GM18873 (cell line): ENCODE measurements around the gene BPGM.
"Not testable (repeated sequence)": the region's sequence is repeated elsewhere in the genome, so short reads cannot be mapped to it uniquely, and the experiment has no call there.

Experiments
- ATAC-seq: cut with Tn5 transposase; IDR thresholded peaks from one replicate; pipeline ENCODE4 v1.9.1; 2021; ENCODE audit warnings: mild to moderate bottlenecking, moderate library complexity, moderate number of reproducible peaks; ENCODE audit not compliant: unreplicated experiment, low FRiP score

BPGM gene

GRCh38 chr7:134630893-134631292 lies 15.8 kb upstream of the BPGM start:
- no peak for ATAC-seq

DNA sequence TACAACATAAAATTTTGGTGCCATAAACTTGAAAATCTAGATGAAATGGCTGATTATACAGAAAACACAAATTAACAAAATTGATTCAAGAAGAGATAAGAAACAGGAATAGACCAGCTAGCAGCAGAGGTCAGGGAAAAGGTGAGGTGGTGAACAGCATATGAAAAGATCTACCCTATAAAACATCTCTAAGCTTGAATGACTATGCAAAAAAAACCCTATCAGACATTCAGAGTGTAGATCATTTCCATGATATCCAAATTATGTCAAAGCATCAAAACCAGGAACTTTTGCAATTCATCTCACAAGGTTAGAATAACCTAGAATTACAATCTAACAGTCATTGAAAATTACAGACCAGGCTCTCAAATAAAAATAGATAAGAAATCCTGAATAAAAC lies 14.6 kb upstream of the BPGM start:
- no peak for ATAC-seq

DNA sequence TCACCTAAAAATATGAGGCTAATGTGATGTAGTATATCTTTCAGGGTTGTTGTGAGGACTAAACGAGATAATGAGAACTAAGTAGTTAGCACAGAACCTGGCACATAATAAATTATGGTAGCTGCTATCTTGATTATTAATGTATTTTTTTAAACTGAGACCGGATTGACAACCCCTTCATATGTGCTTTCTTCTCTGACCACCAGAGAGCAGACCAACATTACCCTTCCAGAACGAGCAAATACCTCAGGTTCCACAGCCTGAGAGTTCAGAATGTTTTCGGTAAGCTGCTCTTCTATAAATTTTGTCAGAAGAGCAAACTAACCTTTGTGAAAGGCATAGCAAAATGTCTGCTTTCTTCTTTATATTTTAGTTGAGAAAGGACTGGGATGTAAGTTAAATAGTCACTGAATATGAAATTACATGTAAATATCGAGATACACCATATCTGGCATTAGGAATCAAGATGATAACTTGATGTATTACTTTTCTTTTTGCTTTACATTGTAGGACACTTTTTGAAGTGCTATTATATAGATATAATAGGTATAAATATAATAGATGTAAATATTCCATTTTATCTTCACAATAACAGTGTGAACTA lies 13.6 kb upstream of the BPGM start:
- ATAC-seq, result no peak

DNA sequence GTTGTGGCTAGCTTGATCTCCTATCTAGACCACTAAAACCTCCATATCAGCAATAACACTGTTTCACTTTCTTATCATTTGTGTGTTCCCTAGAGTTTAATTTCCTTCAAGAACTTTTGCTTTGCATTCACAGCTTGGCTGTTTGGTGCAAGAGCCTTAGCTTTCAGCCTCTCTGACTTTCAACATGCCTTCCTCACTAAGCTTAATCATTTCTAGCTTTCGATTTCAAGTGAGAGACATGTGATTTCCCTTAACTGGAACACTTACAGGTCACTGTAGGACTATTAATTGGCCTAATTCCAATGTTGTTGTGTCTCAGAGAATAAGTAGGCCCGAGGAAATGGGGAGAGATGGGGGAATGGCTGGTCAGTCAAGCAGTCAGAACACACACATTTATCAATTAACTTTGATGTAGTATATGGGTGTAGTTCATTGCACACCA lies 10.6 kb upstream of the BPGM start:
- ATAC-seq, result peak; percentile 88

GRCh38 chr7:134637441-134637840 lies 9.2 kb upstream of the BPGM start:
- no peak for ATAC-seq

DNA sequence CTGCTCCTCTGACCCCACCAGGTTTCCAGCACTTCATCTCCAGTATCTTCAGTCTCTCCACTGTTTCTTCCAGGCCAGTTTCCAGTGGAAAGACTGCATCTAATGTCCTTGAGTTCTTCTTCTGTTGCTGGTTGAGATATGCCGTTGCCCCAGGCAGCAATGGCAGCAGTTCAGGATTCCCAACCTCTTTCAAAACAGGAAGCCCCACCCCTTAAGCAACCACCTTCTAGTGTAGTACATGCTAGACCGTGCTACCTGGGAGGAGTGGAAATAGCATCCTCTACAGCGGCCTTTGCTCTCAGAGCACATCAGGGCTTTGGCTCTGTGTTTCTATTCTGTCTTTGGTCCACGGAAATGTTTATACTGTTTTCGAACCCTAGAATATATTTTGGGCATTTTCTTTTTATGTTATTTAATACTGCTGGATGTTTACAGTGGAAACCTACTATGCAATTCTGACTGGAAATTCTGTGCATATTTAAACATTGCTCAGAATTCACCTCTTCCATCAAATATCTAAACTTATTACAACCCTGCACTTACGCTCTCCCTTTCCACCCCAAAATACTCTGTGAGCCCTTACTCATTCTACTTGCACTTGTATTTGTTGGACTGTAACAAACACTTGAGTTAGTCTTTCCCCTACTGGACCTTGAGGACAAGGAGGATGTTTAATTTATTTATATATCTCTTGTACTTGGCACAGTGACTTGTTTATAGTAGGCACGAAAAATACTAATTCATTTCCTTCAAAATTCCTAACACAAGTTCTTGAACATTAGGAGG lies 8.5 kb upstream of the BPGM start:
- no peak for ATAC-seq

DNA sequence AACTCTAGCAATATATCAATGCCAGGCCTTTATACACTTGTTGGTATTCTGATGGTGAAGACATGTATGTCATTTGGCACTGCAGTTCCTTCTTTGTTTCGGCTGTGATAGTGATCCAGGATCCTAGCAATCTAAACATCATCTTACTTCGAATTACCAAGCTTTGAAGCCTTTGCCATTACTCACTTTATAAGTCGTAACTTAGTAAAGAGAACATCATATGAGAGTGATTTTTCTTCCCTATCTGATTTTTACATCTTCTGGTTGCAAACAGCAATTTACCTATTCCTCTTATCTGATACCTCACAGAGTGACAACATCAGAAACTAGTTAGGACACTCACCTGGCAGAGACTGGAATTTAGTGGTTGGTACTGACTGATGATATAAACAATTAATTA lies 7.6 kb upstream of the BPGM start:
- no peak for ATAC-seq

GRCh38 chr7:134639683-134640279 lies 6.9 kb upstream of the BPGM start:
- ATAC-seq, result no peak

GRCh38 chr7:134640842-134641715 lies 5.6 kb upstream of the BPGM start:
- ATAC-seq, result no peak

DNA sequence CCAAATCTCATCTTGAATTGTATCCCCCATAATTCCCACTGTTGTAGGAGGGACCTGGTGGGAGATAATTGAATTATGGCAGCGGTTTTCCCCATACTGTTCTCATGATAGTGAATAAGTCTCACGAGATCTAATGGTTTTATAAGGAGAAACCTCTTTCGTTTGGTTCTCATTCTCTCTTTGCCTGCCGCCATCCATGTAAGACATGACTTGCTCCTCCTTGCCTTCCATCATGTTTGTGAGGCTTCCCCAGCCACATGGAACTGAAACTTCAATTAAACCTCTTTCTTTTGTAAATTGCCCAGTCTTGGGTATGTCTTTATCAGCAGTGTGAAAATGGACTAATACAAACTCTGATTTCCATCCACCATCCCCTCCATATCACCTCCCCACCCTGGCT lies 4.7 kb upstream of the BPGM start:
- not testable (repeated sequence) for ATAC-seq

DNA sequence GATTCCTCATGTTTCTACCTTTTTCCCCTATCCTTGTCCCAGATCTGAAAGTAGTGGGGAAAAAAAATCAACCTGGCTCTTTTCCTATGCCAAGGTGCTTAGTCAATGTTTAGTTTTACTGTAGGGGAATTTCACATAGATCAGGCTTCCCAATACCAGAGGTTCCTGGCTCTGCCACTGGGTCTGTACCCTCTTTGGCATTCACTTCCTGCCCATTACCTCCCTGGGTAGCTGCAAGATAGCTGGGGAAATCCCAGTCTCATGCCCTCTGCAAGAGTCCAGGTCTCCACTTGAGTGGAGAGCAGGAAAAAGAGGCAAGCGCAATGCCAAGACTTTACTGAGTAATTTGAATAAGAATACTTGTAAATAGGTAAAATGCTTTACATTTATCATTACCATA lies 3.5 kb upstream of the BPGM start:
- ATAC-seq, result no peak

GRCh38 chr7:134645478-134645877 lies 1.2 kb upstream of the BPGM start:
- ATAC-seq, result no peak

- ATAC-seq, result no peak
Measured at GRCh38 chr7:134645935-134646334, 718 bp upstream of the BPGM start.

- ATAC-seq, result no peak
Measured at GRCh38 chr7:134648456-134648855, 1.8 kb downstream of the BPGM start.

DNA sequence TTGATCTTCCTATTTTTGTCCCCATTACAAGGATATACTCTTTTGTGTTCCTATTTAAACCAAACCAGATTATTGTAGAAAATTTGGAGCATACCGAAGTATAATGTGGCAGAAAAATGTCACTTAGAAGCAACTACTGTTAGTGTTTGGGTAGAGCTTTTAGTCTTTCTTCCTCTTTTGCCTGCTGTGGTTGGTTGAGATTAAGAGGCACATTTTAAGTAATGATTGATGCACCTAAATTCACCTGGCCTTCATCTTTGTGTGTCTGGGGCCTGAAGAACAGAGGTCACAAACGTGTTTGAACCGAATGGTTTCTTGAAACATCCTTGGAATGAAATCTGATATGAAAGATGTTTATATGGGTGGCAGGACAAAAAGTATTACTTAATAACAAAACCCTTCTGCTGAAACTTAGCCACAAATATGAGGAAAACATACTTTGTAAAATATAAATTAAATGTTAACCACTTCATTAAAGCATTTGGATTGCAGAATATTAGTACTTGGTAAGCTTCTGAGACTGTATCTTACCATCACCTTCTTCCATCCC lies 2.6 kb downstream of the BPGM start:
- ATAC-seq, result no peak

DNA sequence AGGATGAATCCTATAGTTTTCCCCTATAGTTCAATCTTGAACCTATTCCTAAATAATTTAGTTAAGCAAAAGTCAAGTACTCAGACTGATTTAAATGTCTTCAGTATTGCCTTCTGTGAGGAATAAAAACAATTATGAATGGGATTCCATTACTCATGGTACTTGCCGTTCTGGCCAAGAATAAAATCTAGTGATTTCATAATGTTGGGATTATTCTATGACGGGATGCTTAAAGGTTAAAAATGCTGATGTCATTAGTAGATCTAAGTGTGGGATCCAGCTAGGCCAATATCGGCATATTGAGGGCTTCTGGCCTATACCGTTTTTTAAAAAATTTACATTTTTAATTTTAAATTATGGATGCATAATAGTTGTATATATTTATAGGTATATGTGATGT lies 5.3 kb downstream of the BPGM start:
- ATAC-seq, result no peak

DNA sequence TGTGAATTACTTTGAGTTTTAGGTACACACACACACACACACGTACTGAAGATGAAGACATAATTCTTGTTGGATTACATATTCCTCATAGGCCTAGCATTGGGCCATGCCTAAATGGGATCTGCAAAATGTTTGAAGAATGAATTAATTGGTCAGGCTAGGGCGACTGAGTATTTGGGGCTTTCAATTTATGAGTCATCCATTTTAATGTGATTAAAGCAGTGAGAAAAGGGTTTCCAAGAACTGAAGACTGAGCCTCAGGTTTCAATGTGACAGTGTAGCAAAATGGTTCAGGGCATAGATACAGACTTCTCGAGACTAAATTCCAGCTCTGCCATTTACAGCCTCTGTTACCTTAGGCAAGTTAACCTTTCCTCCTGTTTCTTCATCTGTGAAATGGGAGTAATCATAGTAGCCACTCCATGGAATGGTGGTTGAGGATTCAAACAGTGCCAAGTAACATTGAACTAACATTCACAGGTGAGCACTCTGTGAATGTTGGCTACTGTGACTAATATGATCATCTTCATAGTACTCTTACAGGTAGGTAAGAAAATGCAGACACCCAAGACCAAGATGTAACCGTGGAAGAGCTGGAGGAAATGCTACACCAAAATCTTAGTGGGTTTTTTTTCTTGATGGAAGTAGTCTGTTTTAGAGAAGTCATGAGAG lies 7.6 kb downstream of the BPGM start:
- ATAC-seq, result no peak

DNA sequence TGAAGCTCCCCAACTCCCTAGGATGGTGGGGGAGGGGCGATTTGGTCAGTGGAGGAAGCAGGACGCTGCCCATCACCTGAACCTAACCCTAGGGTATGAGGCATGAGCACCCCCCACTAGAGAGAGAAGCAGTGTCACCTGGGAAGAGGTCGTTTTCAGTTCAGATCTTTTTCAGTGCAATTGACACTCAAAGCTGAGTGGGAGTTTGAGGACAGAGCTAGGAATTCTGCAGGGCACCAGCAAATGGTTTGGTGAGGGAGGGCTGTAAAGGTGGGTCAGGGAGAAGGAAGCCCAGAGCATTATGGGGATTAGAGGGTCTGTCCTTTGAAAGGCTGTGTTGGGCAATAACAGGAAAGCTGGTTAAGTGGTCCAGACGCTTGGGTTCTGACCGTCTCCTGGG lies 10.9 kb downstream of the BPGM start:
- ATAC-seq, result no peak

DNA sequence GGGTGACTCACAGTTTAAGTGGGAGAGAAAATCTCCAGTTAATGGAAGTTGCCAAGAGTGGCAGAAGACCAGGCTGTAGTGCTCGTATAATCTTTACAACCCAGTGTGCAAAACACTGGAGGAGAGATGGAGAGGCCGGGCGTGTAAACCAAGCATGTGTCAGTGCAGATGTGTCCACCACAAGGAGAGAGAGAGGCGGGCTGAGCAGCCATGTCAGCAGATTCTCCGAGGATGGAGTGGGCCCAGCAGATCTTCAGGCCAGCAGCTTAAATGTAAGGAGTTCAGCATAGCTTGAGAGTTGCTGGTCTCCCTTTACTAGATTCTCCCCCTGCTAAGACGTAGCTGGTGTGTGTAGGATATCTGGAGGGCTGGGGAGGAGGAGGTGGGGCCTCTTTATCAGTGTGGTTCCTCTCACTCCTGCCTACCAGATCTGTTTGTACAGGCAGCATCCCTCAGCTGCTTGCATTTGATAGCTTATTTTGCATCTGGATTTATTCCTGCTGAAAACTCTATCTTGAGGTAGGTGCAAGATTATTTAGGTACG lies 13.7 kb downstream of the BPGM start:
- no peak for ATAC-seq

- ATAC-seq, result no peak
Measured at GRCh38 chr7:134660961-134661376, 14.3 kb downstream of the BPGM start.
